Osteoblast (primary cell): ENCODE results near the gene GABRA1. TPM values are rescaled to one million over a fixed set of nuclear protein-coding genes. Genes with fewer than 3 reads are reported as not detected.

Experiments used
- DNase-seq: peaks from one replicate; pipeline ENCODE4 v3.0.0; 2011; ENCODE audit warnings: low spot score, mixed read lengths; ENCODE audit not compliant: insufficient read length; ENCODE audit errors: missing footprints
- H2AFZ ChIP-seq: 2 replicates; pipeline ENCODE4 v1.6.0; 2011; ENCODE audit warnings: mild to moderate bottlenecking, low read length
- H3K27ac ChIP-seq: 2 replicates; pipeline ENCODE4 v1.5.1; 2011; ENCODE audit warnings: mild to moderate bottlenecking, low read depth, low read length, moderate library complexity
- H3K27me3 ChIP-seq: 2 replicates; pipeline ENCODE4 v1.6.0; 2012; ENCODE audit warnings: mild to moderate bottlenecking, control low read depth, inconsistent platforms, low read length, moderate library complexity; ENCODE audit not compliant: insufficient read depth
- H3K36me3 ChIP-seq: 2 replicates; pipeline ENCODE4 v1.5.1; 2011; ENCODE audit warnings: mild to moderate bottlenecking, low read length, control low read depth, moderate library complexity; ENCODE audit not compliant: insufficient read depth
- H3K4me1 ChIP-seq: 2 replicates; pipeline ENCODE4 v1.5.1; 2011; ENCODE audit warnings: mild to moderate bottlenecking, low read length, control low read depth, moderate library complexity; ENCODE audit not compliant: insufficient read depth
- H3K4me2 ChIP-seq: 2 replicates; pipeline ENCODE4 v1.6.0; 2011; ENCODE audit warnings: mild to moderate bottlenecking, low read length; ENCODE audit not compliant: insufficient read depth
- H3K4me3 ChIP-seq: fragments of 200-600 bp; sonication (generic); 3 replicates; pipeline ENCODE4 v1.5.1; 2012; ENCODE audit warnings: mild to moderate bottlenecking, low read length, inconsistent platforms; ENCODE audit not compliant: insufficient read depth
- H3K79me2 ChIP-seq: 2 replicates; pipeline ENCODE4 v1.6.0; 2012; ENCODE audit warnings: mild to moderate bottlenecking, low read length, control low read depth, inconsistent platforms; ENCODE audit not compliant: insufficient read depth
- H3K9me3 ChIP-seq: 2 replicates; pipeline ENCODE4 v1.5.1; 2011; ENCODE audit warnings: low read depth, low read length, control low read depth
- H4K20me1 ChIP-seq: 2 replicates; pipeline ENCODE4 v1.6.0; 2012; ENCODE audit warnings: mild to moderate bottlenecking, low read length, control low read depth; ENCODE audit not compliant: insufficient read depth
- CTCF ChIP-seq: IDR thresholded peaks from 2 replicates; pipeline ENCODE4 v1.5.1; 2011; ENCODE audit warnings: mild to moderate bottlenecking, low read depth, low read length, moderate library complexity; ENCODE audit errors: extremely low read depth
- total RNA-seq: library from RNA; depleted of rRNA; stranded (reverse); fragments of >200 nt; gene quantifications from 2 replicates; pipeline ENCODE4 v1.2.3, GENCODE V29; 2012

The GABRA1 gene
- total RNA-seq, 1 donor = not detected

- H2AFZ ChIP-seq = no peak overlapping the region
- H3K4me1 ChIP-seq = no peaks in the 10 kb centered on the region
- no peaks in the 10 kb centered on the region for H3K27me3 ChIP-seq
- H3K4me2 ChIP-seq = no peak overlapping the region
- H3K4me3 ChIP-seq = no peak overlapping the region
- no peak overlapping the region for H3K27ac ChIP-seq
- peaks cover 3% of the 10 kb centered on the region for H3K9me3 ChIP-seq
- no peak for DNase-seq
- no peaks in the 10 kb centered on the region for H3K79me2 ChIP-seq
- no peak for TF ChIP-seq CTCF
- H4K20me1 ChIP-seq = no peaks in the 10 kb centered on the region
- H3K36me3 ChIP-seq = no peaks in the 10 kb centered on the region
Observed at GRCh38 chr5:161921781-161922180, 73.9 kb downstream of the GABRA1 start.

- Histone ChIP-seq H3K27me3 (no peaks in the 10 kb centered on the region), H3K4me1 (no peaks in the 10 kb centered on the region), H3K27ac (no peak overlapping the region), H3K79me2 (no peaks in the 10 kb centered on the region), H3K4me3 (no peak overlapping the region), H2AFZ (no peak overlapping the region), H3K4me2 (no peak overlapping the region), H4K20me1 (no peaks in the 10 kb centered on the region), H3K36me3 (no peaks in the 10 kb centered on the region), H3K9me3 (peaks cover 3% of the 10 kb centered on the region)
- DNase-seq = no peak
- no peak for TF ChIP-seq CTCF
Observed at GRCh38 chr5:161924270-161924669, 76.3 kb downstream of the GABRA1 start.

- no peak for DNase-seq
- H3K36me3 ChIP-seq = no peaks in the 10 kb centered on the region
- no peak overlapping the region for H3K4me3 ChIP-seq
- no peaks in the 10 kb centered on the region for H3K79me2 ChIP-seq
- H3K27me3 ChIP-seq = no peaks in the 10 kb centered on the region
- no peak overlapping the region for H3K27ac ChIP-seq
- H3K9me3 ChIP-seq = peaks cover 3% of the 10 kb centered on the region
- H3K4me1 ChIP-seq = no peaks in the 10 kb centered on the region
- no peaks in the 10 kb centered on the region for H4K20me1 ChIP-seq
- TF ChIP-seq CTCF = no peak
- H2AFZ ChIP-seq = no peak overlapping the region
- H3K4me2 ChIP-seq = no peak overlapping the region
Observed at GRCh38 chr5:161925960-161926359, 78.0 kb downstream of the GABRA1 start.

GRCh38 chr5:161934486-161934885 is 86.6 kb downstream of the GABRA1 start:
- no peak for TF ChIP-seq CTCF
- H3K27ac ChIP-seq = no peak overlapping the region
- H3K27me3 ChIP-seq = no peaks in the 10 kb centered on the region
- H4K20me1 ChIP-seq = no peaks in the 10 kb centered on the region
- H2AFZ ChIP-seq = no peak overlapping the region
- H3K4me1 ChIP-seq = no peaks in the 10 kb centered on the region
- H3K4me2 ChIP-seq = no peak overlapping the region
- H3K4me3 ChIP-seq = no peak overlapping the region
- no peak for DNase-seq
- H3K36me3 ChIP-seq = no peaks in the 10 kb centered on the region
- H3K9me3 ChIP-seq = no peaks in the 10 kb centered on the region
- no peaks in the 10 kb centered on the region for H3K79me2 ChIP-seq
